GM23248 (cell line): Measurements from ENCODE around the gene PLEKHA3. TPM values are rescaled to one million over a fixed set of nuclear protein-coding genes. Genes with fewer than 3 reads are reported as not detected.

Experiments
- DNase-seq: peaks from one replicate; pipeline ENCODE4 v3.0.0-alpha.2; 2015
- H2AFZ ChIP-seq: fragments of 200-600 bp; sonication (generic); 2 replicates; pipeline ENCODE4 v1.6.1; 2016; ENCODE audit warnings: antibody characterized with exemption
- H3F3A ChIP-seq: fragments of 200-600 bp; sonication (generic); 2 replicates; pipeline ENCODE4 v1.6.1; 2016; ENCODE audit warnings: mild to moderate bottlenecking, antibody characterized with exemption, mixed run types; ENCODE audit not compliant: insufficient read depth
- H3K27ac ChIP-seq: fragments of 200-600 bp; sonication (generic); 2 replicates; pipeline ENCODE4 v1.5.1; 2016; ENCODE audit warnings: mild to moderate bottlenecking
- H3K27me3 ChIP-seq: fragments of 200-600 bp; sonication (generic); replicated peaks from 2 replicates; pipeline ENCODE4 v1.6.1; 2016; ENCODE audit warnings: mild to moderate bottlenecking; ENCODE audit not compliant: insufficient read depth
- H3K36me3 ChIP-seq: fragments of 200-600 bp; sonication (generic); 2 replicates; pipeline ENCODE4 v1.6.1; 2016; ENCODE audit warnings: low read depth, mild to moderate bottlenecking
- H3K4me1 ChIP-seq: fragments of 200-600 bp; sonication (generic); 2 replicates; pipeline ENCODE4 v1.6.1; 2016; ENCODE audit warnings: mild to moderate bottlenecking; ENCODE audit not compliant: insufficient read depth
- H3K4me2 ChIP-seq: fragments of 200-600 bp; sonication (generic); one replicate; pipeline ENCODE4 v1.6.1; 2016; ENCODE audit warnings: mild to moderate bottlenecking; ENCODE audit not compliant: unreplicated experiment
- H3K4me3 ChIP-seq: fragments of 200-600 bp; sonication (generic); 2 replicates; pipeline ENCODE4 v1.5.1; 2016; ENCODE audit warnings: mild to moderate bottlenecking
- H3K79me2 ChIP-seq: fragments of 200-600 bp; sonication (generic); 2 replicates; pipeline ENCODE4 v1.6.1; 2016; ENCODE audit warnings: mild to moderate bottlenecking; ENCODE audit not compliant: insufficient read depth
- H3K9ac ChIP-seq: fragments of 200-600 bp; sonication (generic); 2 replicates; pipeline ENCODE4 v1.6.1; 2016; ENCODE audit warnings: mild to moderate bottlenecking
- H3K9me2 ChIP-seq: fragments of 200-600 bp; sonication (generic); 2 replicates; pipeline ENCODE4 v1.6.1; 2016; ENCODE audit warnings: mixed run types, mild to moderate bottlenecking, moderate library complexity; ENCODE audit not compliant: insufficient read depth
- H3K9me3 ChIP-seq: fragments of 200-600 bp; sonication (generic); one replicate; pipeline ENCODE4 v1.6.1; 2017; ENCODE audit warnings: low read depth
- H4K20me1 ChIP-seq: fragments of 200-600 bp; sonication (generic); 2 replicates; pipeline ENCODE4 v1.6.0; 2016; ENCODE audit not compliant: insufficient read depth
- EZH2 ChIP-seq: fragments of 200-600 bp; sonication (generic); IDR thresholded peaks from 2 replicates; pipeline ENCODE4 v1.6.1; 2018; ENCODE audit warnings: antibody characterized with exemption, mild to moderate bottlenecking; ENCODE audit not compliant: insufficient read depth, poor library complexity, severe bottlenecking
- EZH2phosphoT487 ChIP-seq: fragments of 200-600 bp; sonication (generic); IDR thresholded peaks from 2 replicates; pipeline ENCODE4 v1.6.1; 2018; ENCODE audit warnings: antibody characterized with exemption, moderate library complexity, mild to moderate bottlenecking, low read depth; ENCODE audit not compliant: insufficient read depth
- WGBS, 2 experiments: methylation state at CpG; one replicate each; pipeline ENCODE4 v1.1.6; 2015 to 2017; ENCODE audit warnings: low lambda C conversion rate in 2 of 2, low coverage in 1 of 2; ENCODE audit errors: missing lambda C conversion rate in 2 of 2; 5-methylcytosine and 5-hydroxymethylcytosine counted together
- in situ Hi-C: fragments of 300-500 bp; cut with MboI; formaldehyde crosslinking; loops from 2 replicates; pipeline ENCODE4 v1.15.0; 2020
- polyA plus RNA-seq: library from polyadenylated mRNA; unstranded; fragments of >200 nt; fragmentation: Nextera tagmentation; extraction: Ambion mirVana; gene quantifications from 2 replicates; pipeline ENCODE4 v1.2.1, GENCODE V29; 2016
- total RNA-seq: library from RNA; depleted of rRNA; stranded (reverse); fragments of >200 nt; shearing (Covaris generic); gene quantifications from 2 replicates; pipeline ENCODE4 v1.2.3, GENCODE V29; 2014

Gene PLEKHA3
- total and polyA plus RNA-seq, 2 experiments from 2014 or later = 9.4 to 17.9 TPM

- Histone ChIP-seq H3K79me2 (peaks cover 55% of the 10 kb centered on the region), H3K36me3 (peaks cover 50% of the 10 kb centered on the region), H3K27ac (no peak overlapping the region), H4K20me1 (no peaks in the 10 kb centered on the region), H3K9ac (no peak overlapping the region), H3K27me3 (no peaks in the 10 kb centered on the region), H2AFZ (no peak overlapping the region), H3K4me2 (no peak overlapping the region), H3F3A (no peaks in the 10 kb centered on the region), H3K9me3 (no peaks in the 10 kb centered on the region), H3K9me2 (no peaks in the 10 kb centered on the region), H3K4me3 (no peak overlapping the region), H3K4me1 (no peaks in the 10 kb centered on the region; the same call in 1 of the 2 replicates)
- TF ChIP-seq EZH2 (no peak), EZH2phosphoT487 (no peak)
- in situ Hi-C loops = no loop called here
- no peak for DNase-seq
- whole genome bisulfite sequencing, 2 experiments = 82 to 84% methylated on average over 6 of the region's 6 CpGs
Observed at GRCh38 chr2:178491612-178492011, 11.4 kb downstream of the PLEKHA3 start.

GRCh38 chr2:178496049-178496448 is 15.8 kb downstream of the PLEKHA3 start:
- H2AFZ ChIP-seq = no peak overlapping the region
- no peaks in the 10 kb centered on the region for H3K9me2 ChIP-seq
- H3K9ac ChIP-seq = no peak overlapping the region
- H3K79me2 ChIP-seq = peaks cover 11% of the 10 kb centered on the region; the same call in 1 of the 2 replicates
- H3K4me1 ChIP-seq = no peaks in the 10 kb centered on the region
- WGBS, 2 experiments = 93 to 95% methylated on average over 4 of the region's 4 CpGs
- no peaks in the 10 kb centered on the region for H4K20me1 ChIP-seq
- TF ChIP-seq EZH2phosphoT487 = no peak
- no peak for TF ChIP-seq EZH2
- in situ Hi-C loops = no loop called here
- no peaks in the 10 kb centered on the region for H3F3A ChIP-seq
- no peak overlapping the region for H3K27ac ChIP-seq
- H3K36me3 ChIP-seq = peaks cover 69% of the 10 kb centered on the region
- H3K9me3 ChIP-seq = no peaks in the 10 kb centered on the region
- H3K4me2 ChIP-seq = no peak overlapping the region
- DNase-seq = no peak
- H3K27me3 ChIP-seq = no peaks in the 10 kb centered on the region
- H3K4me3 ChIP-seq = no peak overlapping the region

GRCh38 chr2:178498137-178498536 is 17.9 kb downstream of the PLEKHA3 start:
- Histone ChIP-seq H3K36me3 (peaks cover 75% of the 10 kb centered on the region), H3F3A (no peaks in the 10 kb centered on the region), H3K4me2 (no peak overlapping the region), H3K9ac (no peak overlapping the region), H3K4me1 (no peaks in the 10 kb centered on the region), H3K9me2 (no peaks in the 10 kb centered on the region), H3K79me2 (0 out of 2 replicates have a peak, but pooled peaks cover 7% of the 10 kb centered on the region), H2AFZ (no peak overlapping the region), H3K27ac (no peak overlapping the region), H3K27me3 (no peaks in the 10 kb centered on the region), H3K4me3 (no peak overlapping the region), H3K9me3 (no peaks in the 10 kb centered on the region), H4K20me1 (no peaks in the 10 kb centered on the region)
- TF ChIP-seq EZH2phosphoT487 = no peak
- no peak for TF ChIP-seq EZH2
- no peak for DNase-seq
- in situ Hi-C loops = no loop called here

- H3K4me2 ChIP-seq = no peak overlapping the region
- H3K9me2 ChIP-seq = no peaks in the 10 kb centered on the region
- 0 out of 2 replicates have a peak, but pooled peaks cover 7% of the 10 kb centered on the region for H3K79me2 ChIP-seq
- no peak for DNase-seq
- WGBS, 2 experiments = 97% methylated on average over 3 of the region's 3 CpGs
- no peak for TF ChIP-seq EZH2phosphoT487
- TF ChIP-seq EZH2 = no peak
- peaks cover 77% of the 10 kb centered on the region for H3K36me3 ChIP-seq
- no peaks in the 10 kb centered on the region for H4K20me1 ChIP-seq
- no peaks in the 10 kb centered on the region for H3F3A ChIP-seq
- no peak overlapping the region for H3K4me3 ChIP-seq
- H3K27me3 ChIP-seq = no peaks in the 10 kb centered on the region
- no peaks in the 10 kb centered on the region for H3K9me3 ChIP-seq
- no peak overlapping the region for H3K27ac ChIP-seq
- no peaks in the 10 kb centered on the region for H3K4me1 ChIP-seq
- H3K9ac ChIP-seq = no peak overlapping the region
- in situ Hi-C loops = no loop called here
- no peak overlapping the region for H2AFZ ChIP-seq
Observed at GRCh38 chr2:178499640-178500039, 19.4 kb downstream of the PLEKHA3 start.

GRCh38 chr2:178502751-178503150 is 22.5 kb downstream of the PLEKHA3 start:
- WGBS, 2 experiments = 94 to 97% methylated on average over 4 of the region's 4 CpGs
- no peaks in the 10 kb centered on the region for H4K20me1 ChIP-seq
- TF ChIP-seq EZH2 = no peak
- TF ChIP-seq EZH2phosphoT487 = no peak
- no peak overlapping the region for H3K4me3 ChIP-seq
- no peak overlapping the region for H3K4me2 ChIP-seq
- H2AFZ ChIP-seq = no peak overlapping the region
- in situ Hi-C loops = no loop called here
- DNase-seq = no peak
- no peaks in the 10 kb centered on the region for H3K4me1 ChIP-seq
- H3K9me3 ChIP-seq = no peaks in the 10 kb centered on the region
- no peaks in the 10 kb centered on the region for H3F3A ChIP-seq
- no peaks in the 10 kb centered on the region for H3K9me2 ChIP-seq
- no peak overlapping the region for H3K9ac ChIP-seq
- H3K27me3 ChIP-seq = no peaks in the 10 kb centered on the region
- H3K36me3 ChIP-seq = peaks cover 64% of the 10 kb centered on the region
- H3K79me2 ChIP-seq = no peaks in the 10 kb centered on the region
- no peak overlapping the region for H3K27ac ChIP-seq
